ENCODE measurements around the gene OR8S1.

OR8S1 gene

GRCh38 chr12:48556631-48557030 lies 31.2 kb downstream of the OR8S1 start:
- no peak for DNase-seq

- no peak for DNase-seq
These were observed 32.5 kb downstream of the OR8S1 start for GRCh38 chr12:48557919-48558318.

GRCh38 chr12:48567731-48568130 lies 42.3 kb downstream of the OR8S1 start:
- DNase-seq, result no peak

DNA sequence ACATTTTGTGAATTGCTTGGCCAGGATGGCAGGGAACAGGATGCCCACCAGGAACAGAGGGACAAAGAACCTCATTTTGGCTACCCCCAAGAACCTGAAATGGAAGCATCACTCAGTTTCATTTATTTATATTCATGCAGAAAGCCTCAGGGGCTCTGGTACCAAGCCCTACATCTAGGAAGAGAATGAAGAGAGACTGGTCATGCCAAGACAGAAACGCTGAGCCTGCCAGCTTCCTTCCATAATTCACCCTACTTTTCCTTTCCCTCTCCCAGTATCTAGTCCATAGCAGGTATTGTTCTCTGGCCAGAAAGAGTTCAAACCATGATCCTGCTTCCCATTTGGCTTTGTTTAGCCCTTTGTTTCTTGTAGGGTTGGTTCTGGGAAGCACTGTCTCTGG lies 44.5 kb downstream of the OR8S1 start, which contains the start of gene LALBA:
LALBA (minus strand) TSS at position 101 of the 400 bp plus-strand sequence; CDS start at position 75, 26 bp downstream.
- no peak for DNase-seq

DNA sequence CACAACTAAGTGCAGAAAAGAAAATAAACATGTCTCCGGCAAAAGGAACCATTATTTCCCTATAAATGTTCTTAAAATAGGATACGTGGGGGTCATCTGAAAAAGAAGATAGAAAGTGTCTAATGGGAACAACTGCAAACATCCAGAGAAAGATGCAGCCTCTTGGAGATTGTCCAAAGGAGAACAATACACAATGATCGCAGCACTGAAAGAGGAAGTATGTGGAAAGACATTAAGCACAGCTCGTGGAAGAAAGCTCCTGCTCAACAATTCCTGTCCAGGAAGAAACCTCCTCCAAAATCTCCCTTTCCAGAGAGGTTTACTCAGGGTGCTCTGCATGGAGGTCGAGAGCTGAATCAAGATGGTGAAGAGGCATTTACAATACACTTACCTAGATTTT lies 46.9 kb downstream of the OR8S1 start:
- DNase-seq, result no peak
